ENCODE measurements around the gene SERINC4. TPM values are rescaled to one million over a fixed set of nuclear protein-coding genes. Genes with fewer than 3 reads are reported as not detected.

The SERINC4 gene
- total RNA-seq, 1 donor from 2014 or later = 0.11 TPM

DNA sequence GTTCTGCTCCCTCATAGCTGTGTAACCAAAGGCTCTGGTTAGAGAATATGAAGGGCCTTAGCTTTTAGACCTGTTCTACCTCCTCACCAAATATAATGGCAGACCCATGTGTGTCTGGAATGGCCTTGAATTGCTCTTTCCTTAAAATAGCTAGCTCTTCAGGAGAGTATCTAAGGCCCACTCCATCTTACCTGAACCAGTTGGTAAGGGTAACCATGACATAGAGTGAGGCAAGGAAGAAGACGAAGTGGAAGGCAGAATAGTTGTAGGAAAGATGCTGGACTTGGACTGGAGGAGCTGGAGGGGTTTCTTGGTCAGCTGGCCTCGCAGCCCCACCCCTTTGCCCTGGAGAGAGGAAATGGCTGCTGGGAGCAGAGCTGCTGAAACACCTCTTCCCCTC is 4.8 kb downstream of the SERINC4 start:
- peaks cover under 1% of the 10 kb centered on the region for H3K9me3 Mint-ChIP-seq
- H3K4me1 Mint-ChIP-seq = peaks cover 79% of the 10 kb centered on the region
- no peak overlapping the region for H3K4me3 Mint-ChIP-seq
- peaks cover 73% of the 10 kb centered on the region for H3K36me3 Mint-ChIP-seq (ENCODE audit: low read depth)
- DNase-seq = no peak
- TF ChIP-seq, protein P1, sequence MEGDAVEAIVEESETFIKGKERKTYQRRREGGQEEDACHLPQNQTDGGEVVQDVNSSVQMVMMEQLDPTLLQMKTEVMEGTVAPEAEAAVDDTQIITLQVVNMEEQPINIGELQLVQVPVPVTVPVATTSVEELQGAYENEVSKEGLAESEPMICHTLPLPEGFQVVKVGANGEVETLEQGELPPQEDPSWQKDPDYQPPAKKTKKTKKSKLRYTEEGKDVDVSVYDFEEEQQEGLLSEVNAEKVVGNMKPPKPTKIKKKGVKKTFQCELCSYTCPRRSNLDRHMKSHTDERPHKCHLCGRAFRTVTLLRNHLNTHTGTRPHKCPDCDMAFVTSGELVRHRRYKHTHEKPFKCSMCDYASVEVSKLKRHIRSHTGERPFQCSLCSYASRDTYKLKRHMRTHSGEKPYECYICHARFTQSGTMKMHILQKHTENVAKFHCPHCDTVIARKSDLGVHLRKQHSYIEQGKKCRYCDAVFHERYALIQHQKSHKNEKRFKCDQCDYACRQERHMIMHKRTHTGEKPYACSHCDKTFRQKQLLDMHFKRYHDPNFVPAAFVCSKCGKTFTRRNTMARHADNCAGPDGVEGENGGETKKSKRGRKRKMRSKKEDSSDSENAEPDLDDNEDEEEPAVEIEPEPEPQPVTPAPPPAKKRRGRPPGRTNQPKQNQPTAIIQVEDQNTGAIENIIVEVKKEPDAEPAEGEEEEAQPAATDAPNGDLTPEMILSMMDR (IDR thresholded peaks at IDR 0.05) = no peak
- H3K27me3 Mint-ChIP-seq = no peaks in the 10 kb centered on the region
- ATAC-seq (ENCODE audit: low read depth) = no peak
- POLR2A ChIA-PET = interaction anchor here (0.8 to 18.0 kb wide), 3 partner anchors 9 to 21 kb away, joined by 3 to 509 read pairs (median 55); partner anchors contain the start of gene ELL3
- intact Hi-C loops (cut with micrococcal nuclease) = no loop called here
- CTCF ChIA-PET = interaction anchor here (1.2 to 1.5 kb wide), 2 partner anchors 18 to 25 kb away, joined by 3 to 5 read pairs; partner anchors contain the start of gene ELL3
- H3K27ac Mint-ChIP-seq = peak overlapping the region; percentile 41

DNA sequence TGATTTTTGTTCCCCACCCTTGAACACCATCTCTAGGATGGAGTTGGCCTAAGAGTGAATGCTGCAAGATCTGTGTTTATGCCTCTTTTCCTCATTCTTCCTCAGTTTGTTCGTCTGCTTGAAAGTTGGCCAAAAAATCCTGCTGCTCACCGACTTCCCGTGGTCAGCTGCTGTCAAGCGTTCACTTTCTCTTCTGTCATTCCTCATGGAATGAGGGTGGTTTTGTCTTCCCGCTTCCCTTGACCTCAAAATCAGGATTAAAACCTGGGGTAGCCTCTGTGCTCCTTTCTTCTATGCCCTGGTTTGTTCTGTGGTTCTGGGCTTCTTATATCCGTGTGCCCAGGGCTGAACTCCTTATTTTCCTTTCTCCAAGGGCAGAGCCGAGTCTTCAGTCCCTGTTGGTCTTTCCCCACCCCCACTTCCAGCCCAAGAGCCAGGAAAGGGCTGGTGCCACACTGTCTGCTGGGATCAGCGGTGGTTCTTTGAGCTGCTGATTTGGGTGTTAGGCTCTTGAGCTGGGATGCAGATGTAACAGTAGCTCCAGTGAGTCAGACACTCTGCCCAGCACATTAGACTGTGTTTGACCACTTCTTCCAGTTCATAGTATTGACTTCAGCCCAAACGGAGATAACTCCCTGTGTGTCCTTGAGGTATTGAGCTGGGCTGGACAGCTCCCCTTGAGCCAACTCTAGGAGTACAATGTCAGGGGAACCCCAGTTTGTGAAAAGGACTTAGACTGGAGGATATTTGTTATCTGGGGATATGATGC is 5.6 kb downstream of the SERINC4 start:
- Mint-ChIP-seq H3K36me3 (ENCODE audit: low read depth) (peaks cover 67% of the 10 kb centered on the region), H3K9me3 (no peaks in the 10 kb centered on the region), H3K4me3 (peak overlapping the region; percentile 98), H3K27me3 (no peaks in the 10 kb centered on the region), H3K4me1 (peaks cover 79% of the 10 kb centered on the region), H3K27ac (no peak overlapping the region)
- ChIA-PET POLR2A (interaction anchor here (2.1 to 18.0 kb wide), 3 partner anchors 15 to 30 kb away, joined by 14 to 509 read pairs (median 55); partner anchors contain the start of genes ELL3 and MFAP1), CTCF (interaction anchor here (1.2 to 1.5 kb wide), 2 partner anchors 17 to 24 kb away, joined by 3 to 5 read pairs; partner anchors contain the start of gene ELL3)
- DNase-seq (no peak), ATAC-seq (ENCODE audit: low read depth) (no peak)
- intact Hi-C loops (cut with micrococcal nuclease) = loop anchor here (5.0 kb wide), 1 partner anchor 47 kb away; the partner anchor contains the start of gene PDIA3
- TF ChIP-seq, protein P1 (IDR thresholded peaks at IDR 0.05) = no peak

DNA sequence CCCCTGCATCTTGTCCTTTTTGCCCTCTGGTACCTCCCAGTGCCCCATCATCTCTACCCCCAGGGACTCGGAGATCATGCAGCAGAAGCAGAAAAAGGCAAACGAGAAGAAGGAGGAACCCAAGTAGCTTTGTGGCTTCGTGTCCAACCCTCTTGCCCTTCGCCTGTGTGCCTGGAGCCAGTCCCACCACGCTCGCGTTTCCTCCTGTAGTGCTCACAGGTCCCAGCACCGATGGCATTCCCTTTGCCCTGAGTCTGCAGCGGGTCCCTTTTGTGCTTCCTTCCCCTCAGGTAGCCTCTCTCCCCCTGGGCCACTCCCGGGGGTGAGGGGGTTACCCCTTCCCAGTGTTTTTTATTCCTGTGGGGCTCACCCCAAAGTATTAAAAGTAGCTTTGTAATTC is 6.4 kb downstream of the SERINC4 start:
- H3K4me3 Mint-ChIP-seq = peak overlapping the region; percentile 98
- H3K9me3 Mint-ChIP-seq = no peaks in the 10 kb centered on the region
- peak overlapping the region; percentile 97 for H3K27ac Mint-ChIP-seq
- ATAC-seq (ENCODE audit: low read depth) (no peak), DNase-seq (no peak)
- no peaks in the 10 kb centered on the region for H3K27me3 Mint-ChIP-seq
- H3K36me3 Mint-ChIP-seq (ENCODE audit: low read depth) = peaks cover 59% of the 10 kb centered on the region
- H3K4me1 Mint-ChIP-seq = peaks cover 79% of the 10 kb centered on the region
- ChIA-PET POLR2A (interaction anchor here (0.8 to 18.0 kb wide), 6 partner anchors 16 to 47 kb away, joined by 3 to 509 read pairs (median 15); partner anchors contain the start of genes ELL3, MFAP1 and PDIA3), CTCF (interaction anchor here (1.0 kb wide), 1 partner anchor 13 kb away, joined by 3 read pairs; no protein-coding TSS in a partner anchor)
- TF ChIP-seq, protein P1 (IDR thresholded peaks at IDR 0.05) = no peak
- intact Hi-C loops (cut with micrococcal nuclease) = loop anchor here (5.0 kb wide), 1 partner anchor 46 kb away; the partner anchor contains the start of gene PDIA3

DNA sequence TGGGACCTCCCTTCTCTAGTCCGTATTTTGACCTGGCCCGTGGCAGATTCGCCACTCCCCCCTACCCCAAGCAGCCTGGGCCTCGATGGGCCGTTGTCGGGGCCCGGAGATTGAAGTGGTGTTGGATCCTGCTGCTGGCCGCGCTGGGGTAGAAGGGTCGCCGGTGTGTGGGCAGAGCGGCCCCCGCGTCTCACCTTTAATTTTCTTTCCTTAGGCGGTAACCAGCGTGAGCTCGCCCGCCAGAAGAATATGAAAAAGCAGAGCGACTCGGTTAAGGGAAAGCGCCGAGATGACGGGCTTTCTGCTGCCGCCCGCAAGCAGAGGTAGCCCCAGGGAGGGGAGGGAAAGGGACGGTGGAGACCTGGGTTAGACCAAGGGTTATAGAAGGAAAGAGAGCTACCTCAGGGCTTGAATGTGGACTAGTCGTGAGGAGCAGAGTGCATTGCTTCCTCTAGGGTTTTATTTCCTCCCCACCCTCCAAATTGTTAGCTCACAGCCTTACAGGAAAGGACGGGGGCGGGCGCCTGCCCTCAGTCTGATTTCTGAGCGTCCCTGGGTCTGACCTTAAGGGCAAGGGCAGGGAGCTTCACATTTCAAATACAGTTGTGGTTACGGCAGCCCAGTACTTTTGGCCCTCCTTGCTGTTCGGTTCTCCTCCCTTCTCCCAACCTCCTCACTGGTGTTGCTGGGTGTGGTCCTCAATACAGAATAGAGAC is 7.1 kb downstream of the SERINC4 start:
- H3K4me1 Mint-ChIP-seq = peaks cover 79% of the 10 kb centered on the region
- CTCF ChIA-PET = interaction anchor here (1.0 to 5.7 kb wide), 3 partner anchors 12 to 23 kb away, joined by 3 to 49 read pairs (median 4); partner anchors contain the start of gene ELL3

More for the DNA sequence above, 7.1 kb downstream of the SERINC4 start:
- Mint-ChIP-seq H3K36me3 (ENCODE audit: low read depth) (peaks cover 53% of the 10 kb centered on the region), H3K27ac (peak overlapping the region; percentile 97), H3K4me3 (peak overlapping the region; percentile 98), H3K9me3 (no peaks in the 10 kb centered on the region), H3K27me3 (no peaks in the 10 kb centered on the region)
- intact Hi-C loops (cut with micrococcal nuclease) = loop anchor here (1.0 to 5.0 kb wide), 4 partner anchors 7 to 46 kb away; partner anchors contain the start of genes HYPK, MFAP1, PDIA3 and SERINC4
- DNase-seq (no peak), ATAC-seq (ENCODE audit: low read depth) (no peak)
- POLR2A ChIA-PET = interaction anchor here (0.6 to 18.0 kb wide), 10 partner anchors 7 to 422 kb away, joined by 3 to 509 read pairs (median 10); partner anchors contain the start of genes ELL3, HYPK, MFAP1 and PDIA3
- TF ChIP-seq, protein P1 (IDR thresholded peaks at IDR 0.05) = no peak
